GM19328 (cell line): Measurements from ENCODE around the gene LIN54.
"Not testable (repeated sequence)": the region's sequence is repeated elsewhere in the genome, so short reads cannot be mapped to it uniquely, and the experiment has no call there.

Experiments used
- ATAC-seq: cut with Tn5 transposase; IDR thresholded peaks from one replicate; pipeline ENCODE4 v1.9.1; 2021; ENCODE audit warnings: mild to moderate bottlenecking, moderate library complexity; ENCODE audit not compliant: unreplicated experiment

Gene LIN54

GRCh38 chr4:83010522-83011318 lies at the start of gene LIN54:
LIN54 (minus strand) TSS chr4:83010823; CDS start chr4:82984844, 25,979 bp downstream.
- peak; percentile 40 for ATAC-seq

- ATAC-seq: no peak
Observed at GRCh38 chr4:83054928-83055327, 44.3 kb upstream of the LIN54 start.

GRCh38 chr4:83048781-83049180 lies 38.2 kb upstream of the LIN54 start:
- ATAC-seq: not testable (repeated sequence)

- no peak for ATAC-seq
Observed at GRCh38 chr4:83046693-83047473, 36.3 kb upstream of the LIN54 start.

- no peak for ATAC-seq
Observed at GRCh38 chr4:83043801-83044407, 33.3 kb upstream of the LIN54 start.

GRCh38 chr4:83043157-83043556 lies 32.5 kb upstream of the LIN54 start:
- ATAC-seq: not testable (repeated sequence)

GRCh38 chr4:83040269-83040668 lies 29.6 kb upstream of the LIN54 start:
- ATAC-seq: no peak

- ATAC-seq: no peak
Observed at GRCh38 chr4:83036991-83037665, 26.5 kb upstream of the LIN54 start.

- peak; percentile 99 for ATAC-seq
Observed at GRCh38 chr4:83034630-83035494, 24.2 kb upstream of the LIN54 start, which contains the start of gene COPS4. COPS4 (plus strand) TSS chr4:83035183; CDS start chr4:83035225, 42 bp downstream.

- no peak for ATAC-seq
Observed at GRCh38 chr4:83029688-83030087, 19.1 kb upstream of the LIN54 start.

- ATAC-seq: no peak
Observed at GRCh38 chr4:83028976-83029375, 18.4 kb upstream of the LIN54 start.

- no peak for ATAC-seq
Observed at GRCh38 chr4:83025563-83025962, 14.9 kb upstream of the LIN54 start.

GRCh38 chr4:83024233-83024632 lies 13.6 kb upstream of the LIN54 start:
- no peak for ATAC-seq

- ATAC-seq: not testable (repeated sequence)
Observed at GRCh38 chr4:83023599-83023998, 13.0 kb upstream of the LIN54 start.

GRCh38 chr4:83022724-83023450 lies 12.3 kb upstream of the LIN54 start:
- no peak for ATAC-seq

GRCh38 chr4:83019794-83020494 lies 9.3 kb upstream of the LIN54 start:
- ATAC-seq: no peak

GRCh38 chr4:83013902-83014301 lies 3.3 kb upstream of the LIN54 start:
- no peak for ATAC-seq

- ATAC-seq: no peak
Observed at GRCh38 chr4:83013420-83013867, 2.8 kb upstream of the LIN54 start.
